Psoas muscle (tissue), 7 donors: ENCODE results near the gene ELF2. TPM values are rescaled to one million over a fixed set of nuclear protein-coding genes. Genes with fewer than 3 reads are reported as not detected.

Experiments
- polyA plus RNA-seq, 3 donors: library from polyadenylated mRNA; stranded (reverse); fragments of 200-250 nt; gene quantifications; one replicate each; pipeline ENCODE4 v1.2.3, GENCODE V29; 2013
- total RNA-seq, 4 donors: library from RNA; stranded (reverse); fragmentation: NEBNext Ultra II Directional in 2 of 4; extraction: Animal tissue kit (Norgen Biotek cat#: 25700) in 2 of 4; gene quantifications; one replicate each; pipeline versions ENCODE4 v1.2.1 to v1.2.4, GENCODE V29; 2021 to 2023
- donor health status: healthy with polysubstance abuse.
- donor health status: DM: no; HTN: no; CAD: no; lungs with moderate emphysema.
- donor health status: Bipolar disorder and iron deficiency.
- donor health status: healthy.
- donor health status: DM: no; HTN: no; CAD: no.
- donor health status: DM: no; HTN: no; CAD: no.
- donor health status: DM: yes; HTN: yes; CAD: no.

Gene ELF2
- total and polyA plus RNA-seq, 7 donors: 10.3 to 31.7 (median 27.0) TPM

Other genes starting within 250 kb of the ELF2 start
- 10 to 100 TPM; 11.4 to 21.8 (median 15.0) TPM for gene NOCT, start 161.4 kb downstream of the ELF2 start, total RNA-seq
- gene NOCT, start 161.4 kb downstream of the ELF2 start, polyA plus RNA-seq: 1 to 10 TPM; 3.9 to 6.1 (median 4.6) TPM
- 1 to 10 TPM in 1 of 4 donors, under 1 TPM in 2, not detected in 1; 0.26 to 1.0 (median 0.34) TPM for gene MGARP, start 103.0 kb upstream of the ELF2 start, total RNA-seq
- 1 to 10 TPM in 1 of 3 donors, under 1 TPM in 2; 0.13 to 2.1 (median 0.27) TPM for gene MGARP, start 103.0 kb upstream of the ELF2 start, polyA plus RNA-seq
- gene NAA15, start 124.3 kb upstream of the ELF2 start, total RNA-seq: 10 to 100 TPM; 31.9 to 53.7 (median 48.9) TPM
- gene NAA15, start 124.3 kb upstream of the ELF2 start, polyA plus RNA-seq: 10 to 100 TPM; 17.2 to 43.0 (median 26.1) TPM
- 100 to 1,000 TPM in 3 of 4 donors, 10 to 100 TPM in 1; 91.6 to 127 (median 111) TPM for gene NDUFC1, start 125.3 kb upstream of the ELF2 start, total RNA-seq
- 100 to 1,000 TPM in 2 of 3 donors, 10 to 100 TPM in 1; 77.8 to 143 (median 123) TPM for gene NDUFC1, start 125.3 kb upstream of the ELF2 start, polyA plus RNA-seq